T-helper 22 cell (primary cell): Measurements from ENCODE around the gene MTCL1.

Experiments used
- DNase-seq: peaks from one replicate; pipeline ENCODE4 v3.0.0-alpha.2; 2020; ENCODE audit warnings: low read depth

Gene MTCL1

GRCh38 chr18:8713691-8714090 lies 8.3 kb downstream of the MTCL1 start:
- no peak for DNase-seq

DNA sequence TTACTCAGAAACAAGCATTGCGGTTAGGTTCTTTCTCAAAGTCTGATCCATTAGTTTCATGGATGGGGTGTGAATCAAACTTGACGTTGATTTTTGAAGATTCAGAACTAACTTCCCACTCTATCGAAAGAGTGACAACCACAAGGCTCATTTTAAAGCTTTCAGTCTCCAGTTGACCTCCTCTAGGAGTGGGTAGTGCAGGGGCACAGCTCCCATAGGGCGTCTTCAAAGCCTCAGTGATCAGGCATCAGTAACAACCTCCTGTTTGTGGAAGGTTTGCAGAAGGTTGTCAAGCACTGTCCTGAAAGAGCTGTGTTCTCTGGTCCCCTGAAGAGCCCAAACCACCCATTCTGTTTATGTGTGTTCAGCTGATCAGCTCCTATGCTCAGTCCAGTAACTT lies 10.2 kb downstream of the MTCL1 start:
- no peak for DNase-seq

- no peak for DNase-seq
Observed at GRCh38 chr18:8717011-8717770, 11.8 kb downstream of the MTCL1 start.

GRCh38 chr18:8718401-8718913 lies 13.1 kb downstream of the MTCL1 start:
- no peak for DNase-seq

DNA sequence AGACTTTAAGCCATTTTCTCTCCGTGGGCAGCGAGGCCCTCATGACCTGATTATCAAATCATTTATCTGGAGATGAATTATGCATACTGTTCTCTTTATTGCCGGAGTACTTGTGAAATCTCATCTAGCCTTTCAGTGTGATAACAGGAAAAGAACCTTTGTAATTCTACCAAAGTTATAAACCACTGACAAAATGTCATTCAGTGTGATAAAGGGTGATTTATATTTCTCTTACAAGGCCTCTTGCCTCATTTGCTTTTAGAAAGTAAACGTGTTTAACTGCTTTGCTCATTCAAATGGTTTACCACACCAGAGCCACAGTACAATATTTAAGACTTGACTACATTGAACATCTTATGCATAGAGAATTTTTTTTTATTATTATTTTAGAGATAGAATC lies 13.8 kb downstream of the MTCL1 start:
- no peak for DNase-seq

- no peak for DNase-seq
Observed at GRCh38 chr18:8720141-8720540, 14.8 kb downstream of the MTCL1 start.

GRCh38 chr18:8721094-8721669 lies 15.8 kb downstream of the MTCL1 start:
- no peak for DNase-seq

- DNase-seq = no peak
Observed at GRCh38 chr18:8721716-8722115, 16.4 kb downstream of the MTCL1 start.

DNA sequence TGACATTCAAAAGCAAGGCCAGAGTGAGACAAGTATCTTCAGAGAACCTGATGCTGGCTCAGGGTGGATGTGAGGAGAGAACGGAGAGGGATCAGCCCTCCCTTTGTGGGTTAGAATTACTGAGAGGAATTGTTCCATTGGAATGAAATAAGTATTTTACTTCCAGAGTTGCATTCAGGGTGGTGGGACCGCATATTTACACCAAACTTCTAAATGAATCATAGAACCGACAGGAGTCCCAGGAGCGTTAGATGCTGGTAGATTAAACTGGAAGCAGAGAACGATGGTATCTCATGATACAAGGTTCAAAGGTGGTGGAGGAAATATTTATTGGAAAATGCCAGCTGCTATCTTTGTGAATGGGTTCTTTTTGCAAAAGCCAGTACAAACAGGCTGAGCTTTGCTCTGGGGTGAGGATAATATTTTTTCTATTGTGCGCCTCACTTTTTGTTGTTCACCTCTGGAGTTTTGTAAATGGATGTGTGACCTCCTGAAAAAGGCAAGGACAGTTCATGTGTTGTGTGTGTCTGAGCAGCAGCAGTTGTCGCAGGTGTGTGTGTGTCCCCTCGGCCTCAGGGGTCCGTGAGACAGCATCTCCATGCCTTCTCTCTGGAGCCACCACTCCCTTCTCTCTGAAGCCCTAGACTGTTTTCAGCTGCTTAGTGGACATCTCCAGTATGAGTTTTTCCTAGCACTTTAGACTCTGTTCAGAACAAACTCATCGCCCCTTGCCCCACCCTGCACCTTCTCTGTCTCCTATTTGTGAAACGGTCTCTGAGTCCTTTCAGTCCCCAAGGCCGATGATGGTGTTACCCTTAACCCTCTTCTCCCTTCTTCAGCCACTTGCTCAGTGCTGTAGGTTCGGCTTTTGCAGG lies 17.8 kb downstream of the MTCL1 start:
- no peak for DNase-seq

- DNase-seq = no peak
Observed at GRCh38 chr18:8724452-8724851, 19.1 kb downstream of the MTCL1 start.

GRCh38 chr18:8726281-8726680 lies 20.9 kb downstream of the MTCL1 start:
- DNase-seq = no peak

DNA sequence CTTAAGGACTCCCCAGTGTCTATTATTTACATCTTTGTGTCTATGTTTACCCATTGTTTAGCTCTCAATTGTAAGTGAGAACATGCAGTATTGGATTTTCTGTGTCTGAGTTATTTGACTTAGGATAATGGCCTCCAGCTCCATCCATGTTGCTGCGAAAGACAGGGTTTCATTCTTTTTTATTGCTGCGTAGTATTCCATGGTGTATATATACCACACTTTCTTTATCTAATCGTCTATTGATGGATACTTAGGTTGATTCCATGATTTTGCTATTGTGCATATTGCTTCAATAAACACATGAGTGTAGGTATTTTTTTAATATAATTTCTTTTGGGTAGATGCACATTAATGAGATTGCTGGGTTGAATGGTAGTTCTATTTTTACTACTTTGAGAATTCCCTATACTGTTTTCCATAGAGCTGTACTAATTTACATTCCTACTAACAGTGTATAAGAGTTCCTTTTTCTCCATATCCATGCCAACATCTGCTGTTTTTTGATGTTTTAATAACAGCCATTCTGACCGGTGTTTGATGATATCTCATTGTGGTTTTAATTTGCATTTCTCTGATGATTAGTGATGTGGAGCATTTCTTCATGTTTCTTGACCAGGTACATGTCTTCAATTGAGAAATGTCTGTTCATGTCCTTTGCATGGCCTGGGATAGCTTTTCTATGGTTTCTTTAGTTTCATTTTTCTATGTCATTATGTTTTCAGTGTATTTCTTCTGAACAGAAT lies 21.8 kb downstream of the MTCL1 start:
- no peak for DNase-seq

DNA sequence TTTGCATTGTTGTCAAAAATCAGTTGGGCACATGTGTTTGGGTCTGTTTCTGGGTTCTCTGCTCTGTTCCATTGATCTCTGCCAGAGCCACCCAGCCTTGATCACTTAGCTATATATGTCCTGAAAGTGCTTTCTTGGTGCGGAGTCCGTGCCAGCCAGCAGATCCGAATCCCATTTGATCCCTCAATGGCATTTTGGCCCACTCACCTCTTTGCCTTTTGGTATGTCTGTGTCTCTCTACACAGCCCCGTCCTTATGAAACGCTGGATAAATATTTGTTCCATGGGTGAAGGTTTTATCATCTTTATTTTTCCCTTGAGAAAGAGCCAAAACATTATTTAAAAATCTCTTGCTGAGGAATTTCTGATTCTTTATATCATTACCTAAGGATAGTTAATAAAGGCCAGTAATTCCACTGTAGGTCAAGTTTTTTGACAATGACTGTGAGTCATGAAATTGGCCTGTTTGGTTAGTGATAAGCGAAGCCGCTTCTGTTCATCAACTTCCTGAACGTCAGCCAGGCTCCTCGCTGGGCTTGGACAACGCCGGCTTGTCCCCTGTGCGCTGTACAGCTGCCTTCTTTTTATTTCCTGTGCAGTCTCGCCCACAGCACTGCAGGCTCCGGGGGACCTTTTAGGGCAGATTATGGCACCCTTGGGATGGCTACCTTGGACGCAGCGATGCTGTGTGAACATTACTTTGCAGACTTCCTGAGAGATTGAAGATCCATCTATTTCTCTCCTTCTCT lies 24.9 kb downstream of the MTCL1 start:
- no peak for DNase-seq

DNA sequence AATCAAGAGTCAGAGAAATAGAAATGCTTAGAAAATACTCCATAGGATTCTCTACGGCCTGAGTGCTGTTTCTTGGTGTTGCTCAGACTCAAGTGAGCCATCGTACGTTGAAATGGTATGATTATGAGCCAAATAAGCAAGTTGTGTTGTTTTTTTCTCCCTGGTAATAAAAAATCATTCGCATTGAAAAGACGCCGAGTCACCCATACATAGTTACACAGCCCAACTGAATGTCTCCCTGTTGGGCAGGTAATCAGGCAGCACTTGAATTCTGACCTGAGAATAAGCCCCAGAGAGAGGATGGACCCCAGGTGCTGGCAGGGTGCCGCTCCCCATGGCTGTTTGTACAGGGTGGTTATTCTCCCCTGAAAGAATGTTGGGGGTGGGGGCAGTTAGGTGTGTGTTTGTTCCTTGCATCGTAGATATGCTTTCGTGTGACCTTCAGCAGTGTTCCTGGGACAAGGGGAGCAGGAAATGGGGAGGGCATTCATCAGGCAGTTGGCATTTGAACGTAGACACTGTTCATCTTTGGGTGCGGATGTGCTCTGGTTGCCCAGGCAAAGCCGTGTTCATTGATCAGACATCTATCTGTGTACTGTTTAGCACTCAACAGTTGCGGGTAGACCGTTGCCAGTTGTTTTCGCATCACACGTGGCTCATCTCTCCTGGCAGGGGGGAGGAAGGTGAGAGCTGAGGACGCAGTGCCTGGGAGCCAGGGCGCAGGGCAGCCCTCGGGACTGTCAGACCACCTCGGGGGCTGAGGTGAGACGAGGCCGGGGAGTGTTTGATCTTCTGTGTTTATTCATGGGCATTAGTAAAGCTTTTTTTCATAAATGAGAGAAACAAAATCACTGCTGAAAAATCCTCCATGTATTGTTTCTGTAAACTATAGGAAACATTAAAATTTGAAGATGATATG lies 27.3 kb downstream of the MTCL1 start:
- no peak for DNase-seq

GRCh38 chr18:8734496-8734895 lies 29.1 kb downstream of the MTCL1 start:
- DNase-seq = no peak

- DNase-seq = no peak
Observed at GRCh38 chr18:8735274-8735673, 29.9 kb downstream of the MTCL1 start.

- DNase-seq = no peak
Observed at GRCh38 chr18:8741117-8741516, 35.8 kb downstream of the MTCL1 start.

- DNase-seq = no peak
Observed at GRCh38 chr18:8741532-8741931, 36.2 kb downstream of the MTCL1 start.

DNA sequence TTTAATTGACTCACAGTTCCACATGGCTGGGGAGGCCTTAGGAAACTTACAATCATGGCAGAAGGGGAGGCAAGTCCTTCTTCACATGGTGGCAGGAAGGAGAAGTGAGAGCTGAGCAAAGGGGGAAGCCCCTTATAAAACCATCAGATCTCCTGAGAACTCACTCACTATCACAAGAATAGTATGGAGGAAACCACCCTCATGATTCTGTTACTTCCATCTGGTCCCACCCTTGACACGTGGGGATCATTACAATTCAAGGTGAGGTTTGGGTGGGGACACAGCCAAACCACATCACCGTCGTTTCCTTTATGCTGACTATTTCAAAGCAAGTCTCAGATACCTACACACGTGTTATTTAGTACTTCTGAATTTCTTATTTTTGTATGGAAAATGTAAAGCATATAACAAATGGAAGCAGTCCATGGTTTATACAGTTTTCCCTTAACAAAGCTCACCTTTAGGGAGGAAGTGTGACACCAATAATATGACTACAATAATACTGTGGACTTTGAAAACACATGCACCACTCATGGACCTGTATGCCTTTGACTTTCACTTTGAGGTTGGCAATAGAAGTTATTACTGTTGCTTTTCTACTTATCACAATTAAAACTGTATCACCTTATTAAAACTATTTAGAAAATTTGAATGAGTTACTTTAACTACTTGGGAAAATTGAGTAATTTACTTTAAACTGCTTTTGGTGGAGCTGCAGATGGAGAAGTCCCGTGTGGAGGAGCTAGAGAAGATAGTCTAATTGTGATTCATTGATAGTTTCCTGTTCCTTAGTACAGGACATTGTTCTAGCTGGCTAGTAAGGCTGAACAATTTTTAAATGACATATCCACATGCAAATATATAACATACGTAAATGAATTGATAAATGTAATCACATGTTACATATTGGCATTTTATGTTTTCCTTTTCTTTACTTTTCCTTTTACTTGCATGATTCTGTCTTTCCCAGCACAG lies 37.3 kb downstream of the MTCL1 start:
- peak; percentile 8 for DNase-seq
